HL-60 (cell line): Measurements from ENCODE around the gene CYGB.

Source experiments
- DNase-seq, 2 experiments: peaks; one replicate each; pipeline ENCODE4 v3.0.0-alpha.2; 2010 to 2020; ENCODE audit warnings: low read depth in 1 of 2, low spot score in 1 of 2
- H3K27ac ChIP-seq: fragments of 250-450 bp; sonication (Bioruptor Pico); replicated peaks from 2 replicates; pipeline ENCODE4 v1.5.1; 2020; ENCODE audit warnings: mild to moderate bottlenecking, moderate library complexity
- H3K27me3 ChIP-seq: fragments of 250-450 bp; sonication (Bioruptor Pico); 2 replicates; pipeline ENCODE4 v1.5.1; 2021; ENCODE audit warnings: mild to moderate bottlenecking, moderate library complexity; ENCODE audit not compliant: insufficient read depth, poor library complexity, severe bottlenecking
- H3K4me3 ChIP-seq: replicated peaks from 2 replicates; pipeline ENCODE4 v1.5.1; 2011; ENCODE audit warnings: mild to moderate bottlenecking, control low read depth, low read length; ENCODE audit not compliant: insufficient read depth
- CTCF ChIP-seq: IDR thresholded peaks from one replicate; pipeline ENCODE4 v1.5.1; 2011; ENCODE audit warnings: low read length, control low read depth, inconsistent platforms; ENCODE audit not compliant: insufficient read depth
- GABPA ChIP-seq: IDR thresholded peaks from 2 replicates; pipeline ENCODE4 v1.6.1; 2012; ENCODE audit warnings: low read depth
- POLR2AphosphoS5 ChIP-seq: IDR thresholded peaks from 2 replicates; pipeline ENCODE4 v1.6.1; 2012; ENCODE audit warnings: low read depth
- REST ChIP-seq: IDR thresholded peaks from 2 replicates; pipeline ENCODE4 v1.6.1; 2012; ENCODE audit warnings: low read depth; ENCODE audit not compliant: insufficient replicate concordance
- SPI1 ChIP-seq: IDR thresholded peaks from 2 replicates; pipeline ENCODE4 v1.6.1; 2012; ENCODE audit warnings: low read depth, mild to moderate bottlenecking, borderline replicate concordance

CYGB gene

GRCh38 chr17:76558198-76559095 is 20.9 kb upstream of the CYGB start:
- TF ChIP-seq SPI1 (no peak), POLR2AphosphoS5 (no peak), CTCF (peak; percentile 45), GABPA (no peak), REST (no peak)
- Histone ChIP-seq H3K27me3 (no peaks in the 10 kb centered on the region), H3K27ac (peak overlapping the region; percentile 96), H3K4me3 (peak overlapping the region; percentile 83)
- peak in 1 of 2 experiments; percentile 45 for DNase-seq

GRCh38 chr17:76557368-76558197 is 20.1 kb upstream of the CYGB start:
- H3K27me3 ChIP-seq, result no peaks in the 10 kb centered on the region
- peak overlapping the region; percentile 83 for H3K4me3 ChIP-seq
- TF ChIP-seq CTCF (peak; percentile 15), GABPA (no peak), POLR2AphosphoS5 (peak; percentile 98), SPI1 (no peak; the same call in 1 of the 2 replicates), REST (peak; percentile 70)
- DNase-seq, result peak; percentile 92 to 96
- peak overlapping the region; percentile 96 for H3K27ac ChIP-seq

- TF ChIP-seq REST, result peak; percentile 14
- TF ChIP-seq POLR2AphosphoS5, result no peak; the same call in 1 of the 2 replicates
- no peaks in the 10 kb centered on the region for H3K27me3 ChIP-seq
- peak overlapping the region; percentile 96 for H3K27ac ChIP-seq
- H3K4me3 ChIP-seq, result peak overlapping the region; percentile 83
- DNase-seq, result peak; percentile 70 to 75
These were observed 19.4 kb upstream of the CYGB start for GRCh38 chr17:76556765-76557367.
